ENCODE measurements around the gene TIE1.

The TIE1 gene

GRCh38 chr1:43324810-43325209, 24.0 kb downstream of the TIE1 start:
- H3K27me3 Mint-ChIP-seq, result peaks cover 12% of the 10 kb centered on the region
- no peak overlapping the region for H3K27ac Mint-ChIP-seq (ENCODE audit: low read depth)

GRCh38 chr1:43325381-43325780, 24.6 kb downstream of the TIE1 start:
- peaks cover 12% of the 10 kb centered on the region for H3K27me3 Mint-ChIP-seq
- no peak overlapping the region for H3K27ac Mint-ChIP-seq (ENCODE audit: low read depth)
- DNase-seq (ENCODE audit: low spot score in 2 of 2) (no peak), ATAC-seq (replicated peaks; ENCODE audit: extremely low read depth, poor library complexity, severe bottlenecking) (no peak)
- H3K4me1 Mint-ChIP-seq, result no peaks in the 10 kb centered on the region
- no peak overlapping the region for H3K4me3 Mint-ChIP-seq
- no peaks in the 10 kb centered on the region for H3K9me3 Mint-ChIP-seq
- H3K36me3 Mint-ChIP-seq (ENCODE audit: insufficient read depth), result no peaks in the 10 kb centered on the region

More at GRCh38 chr1:43324810-43325209, 24.0 kb downstream of the TIE1 start:
- Mint-ChIP-seq H3K4me1 (no peaks in the 10 kb centered on the region), H3K9me3 (no peaks in the 10 kb centered on the region), H3K36me3 (ENCODE audit: insufficient read depth) (no peaks in the 10 kb centered on the region), H3K4me3 (no peak overlapping the region)
- ATAC-seq (replicated peaks; ENCODE audit: extremely low read depth, poor library complexity, severe bottlenecking), result no peak
- DNase-seq (ENCODE audit: low spot score in 2 of 2), result no peak

- Mint-ChIP-seq H3K36me3 (ENCODE audit: insufficient read depth) (no peaks in the 10 kb centered on the region), H3K9me3 (no peaks in the 10 kb centered on the region), H3K4me3 (no peak overlapping the region), H3K4me1 (no peaks in the 10 kb centered on the region), H3K27me3 (peaks cover 12% of the 10 kb centered on the region), H3K27ac (ENCODE audit: low read depth) (no peak overlapping the region)
- no peak for ATAC-seq (replicated peaks; ENCODE audit: extremely low read depth, poor library complexity, severe bottlenecking)
- no peak for DNase-seq (ENCODE audit: low spot score in 2 of 2)
Observed at GRCh38 chr1:43327549-43328292, 26.9 kb downstream of the TIE1 start.

- no peaks in the 10 kb centered on the region for H3K36me3 Mint-ChIP-seq (ENCODE audit: insufficient read depth)
- no peaks in the 10 kb centered on the region for H3K9me3 Mint-ChIP-seq
- DNase-seq (ENCODE audit: low spot score in 2 of 2) (no peak), ATAC-seq (replicated peaks; ENCODE audit: extremely low read depth, poor library complexity, severe bottlenecking) (no peak)
- H3K27me3 Mint-ChIP-seq, result peaks cover 12% of the 10 kb centered on the region
- no peak overlapping the region for H3K4me3 Mint-ChIP-seq
- no peaks in the 10 kb centered on the region for H3K4me1 Mint-ChIP-seq
- no peak overlapping the region for H3K27ac Mint-ChIP-seq (ENCODE audit: low read depth)
Observed at GRCh38 chr1:43329995-43330751, 29.4 kb downstream of the TIE1 start.

- H3K9me3 Mint-ChIP-seq, result no peaks in the 10 kb centered on the region
- no peaks in the 10 kb centered on the region for H3K36me3 Mint-ChIP-seq (ENCODE audit: insufficient read depth)
- H3K4me3 Mint-ChIP-seq, result no peak overlapping the region
- ATAC-seq (replicated peaks; ENCODE audit: extremely low read depth, poor library complexity, severe bottlenecking) (no peak), DNase-seq (ENCODE audit: low spot score in 2 of 2) (no peak)
- peaks cover 12% of the 10 kb centered on the region for H3K27me3 Mint-ChIP-seq
- no peak overlapping the region for H3K27ac Mint-ChIP-seq (ENCODE audit: low read depth)
- H3K4me1 Mint-ChIP-seq, result no peaks in the 10 kb centered on the region
Observed at GRCh38 chr1:43331688-43332087, 30.9 kb downstream of the TIE1 start.

GRCh38 chr1:43334453-43335205, 33.8 kb downstream of the TIE1 start:
- DNase-seq (ENCODE audit: low spot score in 2 of 2) (no peak), ATAC-seq (replicated peaks; ENCODE audit: extremely low read depth, poor library complexity, severe bottlenecking) (no peak)
- H3K27ac Mint-ChIP-seq (ENCODE audit: low read depth), result no peak overlapping the region
- no peaks in the 10 kb centered on the region for H3K36me3 Mint-ChIP-seq (ENCODE audit: insufficient read depth)
- H3K27me3 Mint-ChIP-seq, result no peaks in the 10 kb centered on the region
- no peaks in the 10 kb centered on the region for H3K4me1 Mint-ChIP-seq
- H3K4me3 Mint-ChIP-seq, result no peak overlapping the region
- H3K9me3 Mint-ChIP-seq, result no peaks in the 10 kb centered on the region

GRCh38 chr1:43337588-43337987, 36.8 kb downstream of the TIE1 start, which contains the start of gene MPL:
TSS of gene MPL (plus strand) at chr1:43337818. CDS start at chr1:43337849, 31 bp downstream.
- no peaks in the 10 kb centered on the region for H3K27me3 Mint-ChIP-seq
- peaks cover 2% of the 10 kb centered on the region for H3K36me3 Mint-ChIP-seq (ENCODE audit: insufficient read depth)
- H3K4me3 Mint-ChIP-seq, result no peak within 1 kb of the TSS
- ATAC-seq (replicated peaks; ENCODE audit: extremely low read depth, poor library complexity, severe bottlenecking) (no peak), DNase-seq (ENCODE audit: low spot score in 2 of 2) (no peak)
- no peak within 1 kb of the TSS for H3K27ac Mint-ChIP-seq (ENCODE audit: low read depth)
- no peaks in the 10 kb centered on the region for H3K9me3 Mint-ChIP-seq
- H3K4me1 Mint-ChIP-seq, result no peaks in the 10 kb centered on the region

GRCh38 chr1:43338001-43338400, 37.2 kb downstream of the TIE1 start:
- H3K9me3 Mint-ChIP-seq, result no peaks in the 10 kb centered on the region
- H3K4me3 Mint-ChIP-seq, result no peak overlapping the region
- H3K27ac Mint-ChIP-seq (ENCODE audit: low read depth), result no peak overlapping the region

GRCh38 chr1:43339584-43340232, 38.9 kb downstream of the TIE1 start:
- H3K4me1 Mint-ChIP-seq, result no peaks in the 10 kb centered on the region
- H3K27me3 Mint-ChIP-seq, result no peaks in the 10 kb centered on the region
- H3K27ac Mint-ChIP-seq (ENCODE audit: low read depth), result no peak overlapping the region
- ATAC-seq (replicated peaks; ENCODE audit: extremely low read depth, poor library complexity, severe bottlenecking) (no peak), DNase-seq (ENCODE audit: low spot score in 2 of 2) (no peak)
- H3K9me3 Mint-ChIP-seq, result no peaks in the 10 kb centered on the region
- no peak overlapping the region for H3K4me3 Mint-ChIP-seq
- peaks cover 2% of the 10 kb centered on the region for H3K36me3 Mint-ChIP-seq (ENCODE audit: insufficient read depth)

More at GRCh38 chr1:43338001-43338400, 37.2 kb downstream of the TIE1 start:
- DNase-seq (ENCODE audit: low spot score in 2 of 2) (no peak), ATAC-seq (replicated peaks; ENCODE audit: extremely low read depth, poor library complexity, severe bottlenecking) (no peak)
- Mint-ChIP-seq H3K36me3 (ENCODE audit: insufficient read depth) (peaks cover 2% of the 10 kb centered on the region), H3K27me3 (no peaks in the 10 kb centered on the region), H3K4me1 (no peaks in the 10 kb centered on the region)

GRCh38 chr1:43340559-43340958, 39.8 kb downstream of the TIE1 start:
- DNase-seq (ENCODE audit: low spot score in 2 of 2) (no peak), ATAC-seq (replicated peaks; ENCODE audit: extremely low read depth, poor library complexity, severe bottlenecking) (no peak)
- Mint-ChIP-seq H3K4me1 (no peaks in the 10 kb centered on the region), H3K27ac (ENCODE audit: low read depth) (no peak overlapping the region), H3K36me3 (ENCODE audit: insufficient read depth) (peaks cover 2% of the 10 kb centered on the region), H3K27me3 (no peaks in the 10 kb centered on the region), H3K9me3 (no peaks in the 10 kb centered on the region), H3K4me3 (no peak overlapping the region)

GRCh38 chr1:43344267-43344850, 43.6 kb downstream of the TIE1 start:
- Mint-ChIP-seq H3K27me3 (no peaks in the 10 kb centered on the region), H3K4me3 (no peak overlapping the region), H3K4me1 (peaks cover 2% of the 10 kb centered on the region), H3K36me3 (ENCODE audit: insufficient read depth) (peaks cover 2% of the 10 kb centered on the region), H3K9me3 (no peaks in the 10 kb centered on the region), H3K27ac (ENCODE audit: low read depth) (no peak overlapping the region)
- DNase-seq (ENCODE audit: low spot score in 2 of 2) (no peak), ATAC-seq (replicated peaks; ENCODE audit: extremely low read depth, poor library complexity, severe bottlenecking) (no peak)

GRCh38 chr1:43345120-43345519, 44.3 kb downstream of the TIE1 start:
- no peak for ATAC-seq (replicated peaks; ENCODE audit: extremely low read depth, poor library complexity, severe bottlenecking)
- H3K9me3 Mint-ChIP-seq, result no peaks in the 10 kb centered on the region

More at GRCh38 chr1:43345120-43345519, 44.3 kb downstream of the TIE1 start:
- H3K27ac Mint-ChIP-seq (ENCODE audit: low read depth), result no peak overlapping the region
- no peaks in the 10 kb centered on the region for H3K27me3 Mint-ChIP-seq
- peaks cover 10% of the 10 kb centered on the region for H3K4me1 Mint-ChIP-seq
- H3K4me3 Mint-ChIP-seq, result no peak overlapping the region
- peaks cover 2% of the 10 kb centered on the region for H3K36me3 Mint-ChIP-seq (ENCODE audit: insufficient read depth)
- DNase-seq (ENCODE audit: low spot score in 2 of 2), result no peak
